Myocyte (in vitro differentiated cells): ENCODE results near the gene CHCHD3. TPM values are rescaled to one million over a fixed set of nuclear protein-coding genes. Genes with fewer than 3 reads are reported as not detected.
A peak's percentile ranks its signal among the peaks of the same experiment; 100 is the strongest.

Experiments
- DNase-seq: peaks from one replicate; pipeline ENCODE4 v3.0.0-alpha.2; 2012; ENCODE audit warnings: low read depth
- total RNA-seq: library from RNA; depleted of rRNA; stranded (reverse); fragments of >200 nt; gene quantifications from 2 replicates; pipeline ENCODE4 v1.2.3, GENCODE V29; 2014

CHCHD3 gene
- total RNA-seq, 1 donor from 2014 or later: 133 TPM

GRCh38 chr7:133079296-133079695 is 2.6 kb downstream of the CHCHD3 start:
- no peak for DNase-seq

- DNase-seq: peak; percentile 28
Measured at GRCh38 chr7:133077394-133077793, 4.5 kb downstream of the CHCHD3 start.

- DNase-seq: no peak
Measured at GRCh38 chr7:133076142-133076541, 5.7 kb downstream of the CHCHD3 start.

GRCh38 chr7:133071506-133071905 is 10.4 kb downstream of the CHCHD3 start:
- no peak for DNase-seq

- DNase-seq: no peak
Measured at GRCh38 chr7:133070562-133070961, 11.3 kb downstream of the CHCHD3 start.

- DNase-seq: no peak
Measured at GRCh38 chr7:133065301-133065700, 16.6 kb downstream of the CHCHD3 start.

GRCh38 chr7:133064082-133064820 is 17.6 kb downstream of the CHCHD3 start:
- no peak for DNase-seq

- no peak for DNase-seq
Measured at GRCh38 chr7:133061792-133062191, 20.1 kb downstream of the CHCHD3 start.

- DNase-seq: no peak
Measured at GRCh38 chr7:133061357-133061756, 20.5 kb downstream of the CHCHD3 start.

GRCh38 chr7:133060004-133060403 is 21.9 kb downstream of the CHCHD3 start:
- DNase-seq: no peak

GRCh38 chr7:133059263-133059662 is 22.6 kb downstream of the CHCHD3 start:
- DNase-seq: no peak

GRCh38 chr7:133056370-133057238 is 25.3 kb downstream of the CHCHD3 start:
- DNase-seq: no peak

- DNase-seq: no peak
Measured at GRCh38 chr7:133054162-133054840, 27.6 kb downstream of the CHCHD3 start.

GRCh38 chr7:133053321-133053891 is 28.5 kb downstream of the CHCHD3 start:
- DNase-seq: peak; percentile 95

GRCh38 chr7:133052826-133053225 is 29.1 kb downstream of the CHCHD3 start:
- no peak for DNase-seq

GRCh38 chr7:133052401-133052756 is 29.5 kb downstream of the CHCHD3 start:
- no peak for DNase-seq

GRCh38 chr7:133051719-133052400 is 30.0 kb downstream of the CHCHD3 start:
- DNase-seq: no peak

- peak; percentile 92 for DNase-seq
Measured at GRCh38 chr7:133051066-133051465, 30.8 kb downstream of the CHCHD3 start.

GRCh38 chr7:133050200-133050995 is 31.5 kb downstream of the CHCHD3 start:
- peak; percentile 83 for DNase-seq

- DNase-seq: no peak
Measured at GRCh38 chr7:133048589-133048988, 33.3 kb downstream of the CHCHD3 start.
